Measurements from ENCODE around the gene LRCH4.

DNA sequence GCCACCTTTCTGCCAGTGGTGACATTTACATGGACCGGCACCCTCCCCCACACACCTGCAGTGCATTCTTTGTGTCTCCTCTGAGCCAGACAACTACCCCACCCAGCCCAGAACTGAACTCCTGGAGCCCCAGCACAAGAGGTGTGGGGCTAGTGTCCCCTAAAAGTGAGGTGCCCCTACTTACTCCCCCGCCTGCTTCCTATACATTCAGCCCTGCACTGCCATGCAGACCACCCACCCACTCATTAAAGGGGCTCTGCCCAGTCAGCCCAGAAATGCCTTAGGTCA is 14.2 kb downstream of the LRCH4 start:
- TF ChIP-seq CTCF (IDR thresholded peaks at IDR 0.05) = no peak
- no peak for TF ChIP-seq EZH2 (IDR thresholded peaks at IDR 0.05; ENCODE audit: borderline replicate concordance, insufficient read depth, low read depth, low read length, poor library complexity, severe bottlenecking)
